HepG2 (cell line): Measurements from ENCODE around the gene STIM2. TPM values are rescaled to one million over a fixed set of nuclear protein-coding genes. Genes with fewer than 3 reads are reported as not detected.

Experiments used
- ATAC-seq: fragments of 200-7000 bp; cut with Tn5 transposase; 3 replicates; pipeline ENCODE4 v1.9.1; 2020; ENCODE audit warnings: mild to moderate bottlenecking, moderate library complexity
- BruUV-seq: library from RNA; stranded (reverse); fragments of 400-500 nt; replicated peaks from 2 replicates; lab custom pipeline; 2021; lab: Mats Ljungman, UMichigan
- CTCF ChIA-PET: fragments of 300-600 bp; formaldehyde crosslinking; extraction: SDS; loops from one replicate; lab custom pipeline; 2021; ENCODE audit warnings: low total read pairs, inconsistent platforms, low intra/inter-chr PET ratio; lab: Yijun Ruan, JAX
- POLR2A ChIA-PET: fragments of 350-600 bp; sonication (Branson Sonifier 250); formaldehyde crosslinking; loops from one replicate; lab custom pipeline; 2020; ENCODE audit warnings: antibody characterized with exemption, inconsistent platforms; lab: Yijun Ruan, JAX
- DNase-seq: peaks from one replicate; pipeline ENCODE4 v3.0.0-alpha.2; 2015; ENCODE audit warnings: low spot score
- FAIRE-seq: peaks from 3 replicates; lab custom pipeline; 2011; peaks lifted over from hg19 to GRCh38; lab: Jason Lieb, UNC
- H2AFZ ChIP-seq: one replicate; pipeline ENCODE4 v1.6.1; 2011; ENCODE audit warnings: low read length, inconsistent platforms
- H3K27ac ChIP-seq: fragments of 300-600 bp; 3 replicates; pipeline ENCODE4 v1.8.0; 2011; ENCODE audit warnings: mixed run types, mild to moderate bottlenecking, mixed read lengths, low read length, inconsistent platforms; ENCODE audit not compliant: insufficient read depth; ENCODE audit errors: extremely low read length
- H3K27me3 ChIP-seq, 2 experiments: fragments of 200-600 bp in 1 of 2; 2 replicates in 1 of 2; 3 replicates in 1 of 2; pipeline versions ENCODE4 v1.6.0 to v1.8.0; 2011; ENCODE audit warnings: low read length in 2 of 2, mild to moderate bottlenecking in 2 of 2, moderate library complexity in 2 of 2, inconsistent platforms in 1 of 2; ENCODE audit not compliant: insufficient read depth in 2 of 2, control insufficient read depth in 1 of 2
- H3K36me3 ChIP-seq, 2 experiments: fragments of 200-600 bp in 1 of 2; replicated peaks in 1 of 2; 2 replicates in 1 of 2; 3 replicates in 1 of 2; pipeline versions ENCODE4 v1.5.1 to v1.8.0; 2011; ENCODE audit warnings: low read length in 2 of 2, inconsistent platforms in 1 of 2; ENCODE audit not compliant: insufficient read depth in 2 of 2, control insufficient read depth in 1 of 2
- H3K4me1 ChIP-seq: 2 replicates; pipeline ENCODE4 v1.5.1; 2012; ENCODE audit warnings: low read length, inconsistent platforms; ENCODE audit not compliant: insufficient read depth
- H3K4me2 ChIP-seq: 2 replicates; pipeline ENCODE4 v1.6.0; 2011; ENCODE audit warnings: low read depth, low read length, inconsistent platforms
- H3K4me3 ChIP-seq, 3 experiments: fragments of 200-600 bp in 1 of 3; sonication (generic), shearing (Covaris generic) in 1 of 3; replicated peaks in 1 of 3; 2 replicates each; pipeline ENCODE4 v1.5.1; 2011 to 2016; ENCODE audit warnings: low read length in 3 of 3, inconsistent platforms in 2 of 3, low read depth in 2 of 3, mild to moderate bottlenecking in 2 of 3, control low read depth in 1 of 3, mixed read lengths in 1 of 3; ENCODE audit not compliant: insufficient read depth in 1 of 3
- H3K79me2 ChIP-seq: one replicate; pipeline ENCODE4 v1.6.1; 2011; ENCODE audit warnings: low read length, inconsistent platforms; ENCODE audit not compliant: insufficient read depth
- H3K9ac ChIP-seq: 2 replicates; pipeline ENCODE4 v1.6.0; 2011; ENCODE audit warnings: mild to moderate bottlenecking, low read depth, low read length, inconsistent platforms; ENCODE audit not compliant: insufficient read depth
- H3K9me3 ChIP-seq: 2 replicates; pipeline ENCODE4 v1.5.1; 2012; ENCODE audit warnings: mild to moderate bottlenecking, low read length
- H4K20me1 ChIP-seq: 2 replicates; pipeline ENCODE4 v1.6.0; 2011; ENCODE audit warnings: inconsistent platforms, mild to moderate bottlenecking, low read length, moderate library complexity; ENCODE audit not compliant: insufficient read depth
- ARID5B ChIP-seq: IDR thresholded peaks from 2 replicates; pipeline ENCODE4 v1.4.0; 2020; ENCODE audit warnings: mild to moderate bottlenecking, missing genetic modification reagents
- ATM ChIP-seq: fragments of 450-650 bp; IDR thresholded peaks from 2 replicates; pipeline ENCODE4 v1.7.1; 2017; ENCODE audit warnings: mild to moderate bottlenecking, borderline replicate concordance
- CEBPB ChIP-seq: IDR thresholded peaks from 2 replicates; pipeline ENCODE4 v1.6.1; 2011; ENCODE audit warnings: low read depth, low read length, improper control_type of control experiment, borderline replicate concordance
- KLF13 ChIP-seq: sonication (generic); formaldehyde crosslinking; IDR thresholded peaks from 2 replicates; pipeline ENCODE4 v1.4.0; 2020; ENCODE audit warnings: mild to moderate bottlenecking, missing genetic modification reagents
- NFAT5 ChIP-seq: sonication (generic); formaldehyde crosslinking; IDR thresholded peaks from 2 replicates; pipeline ENCODE4 v1.4.0; 2020; ENCODE audit warnings: missing genetic modification reagents
- NKX3-1 ChIP-seq: sonication (generic); formaldehyde crosslinking; IDR thresholded peaks from 2 replicates; pipeline ENCODE4 v1.5.0; 2020; ENCODE audit warnings: missing genetic modification reagents
- POGZ ChIP-seq: sonication (generic); formaldehyde crosslinking; IDR thresholded peaks from 2 replicates; pipeline ENCODE4 v1.4.0; 2020; ENCODE audit warnings: mild to moderate bottlenecking, missing genetic modification reagents
- SNAPC2 ChIP-seq: sonication (generic); formaldehyde crosslinking; IDR thresholded peaks from 2 replicates; pipeline ENCODE4 v1.8.1; 2022; ENCODE audit warnings: mild to moderate bottlenecking, missing genetic modification reagents
- TBP ChIP-seq: sonication (generic); formaldehyde crosslinking; IDR thresholded peaks from 2 replicates; pipeline ENCODE4 v1.5.0; 2020; ENCODE audit warnings: missing genetic modification reagents
- ZFP36 ChIP-seq: fragments of 150-350 bp; IDR thresholded peaks from 2 replicates; pipeline ENCODE4 v1.6.1; 2018; ENCODE audit warnings: borderline replicate concordance, low read length, low read depth; ENCODE audit not compliant: partially characterized antibody
- ZFP82 ChIP-seq: sonication (generic); formaldehyde crosslinking; IDR thresholded peaks from 2 replicates; pipeline ENCODE4 v1.5.1; 2020; ENCODE audit warnings: mild to moderate bottlenecking, missing genetic modification reagents, borderline replicate concordance
- WGBS: methylation state at CpG from one replicate; pipeline ENCODE4 v1.1.6; 2017; ENCODE audit warnings: low lambda C conversion rate; 5-methylcytosine and 5-hydroxymethylcytosine counted together
- in situ Hi-C: cut with HindIII; loops from 2 replicates; pipeline ENCODE4 v1.10.0; 2017; ENCODE audit warnings: low pct_unique_long_range_greater_than_20kb; ENCODE audit not compliant: extremely low pct_ligation_motif_present
- intact Hi-C: fragments of 100-400 bp; cut with micrococcal nuclease; formaldehyde crosslinking; loops from one replicate; pipeline ENCODE4 v1.10.0; 2022; ENCODE audit not compliant: unreplicated experiment
- polyA plus RNA-seq, 8 experiments: library from polyadenylated mRNA; depleted of rRNA in 3 of 8; stranded (reverse) in 7 of 8; unstranded in 1 of 8; fragments of >200 nt; fragmentation: Illumina TruSeq in 4 of 8; extraction: Trizol in 4 of 8; gene quantifications; 2 replicates each; pipeline versions ENCODE4 v1.2.1 to v1.2.3, GENCODE V29; 2011 to 2016; ENCODE audit warnings: low read depth in 4 of 8, missing spikeins in 1 of 8, mixed read lengths in 1 of 8; ENCODE audit not compliant: insufficient read depth in 1 of 8
- total RNA-seq, 5 experiments: library from RNA; depleted of rRNA; stranded (reverse); fragments of >200 nt; fragmentation: Illumina TruSeq; extraction: Trizol; gene quantifications; 2 replicates each; pipeline ENCODE4 v1.2.3, GENCODE V29; 2016; ENCODE audit warnings: low read depth in 1 of 5

STIM2 gene
- total and polyA plus RNA-seq, 2 of the 13 experiments (the other 11 are each of a cell fraction or from before 2014, with no cell fraction given), result 19.3 to 19.4 TPM

GRCh38 chr4:27018910-27019309 lies 158.3 kb downstream of the STIM2 start (continued):
- TF ChIP-seq SNAPC2 (CRISPR knock-in tag), result no peak
- TF ChIP-seq TBP (CRISPR knock-in tag), result no peak
- TF ChIP-seq ZFP36, result no peak
- no peak for TF ChIP-seq ATM
- no peak for TF ChIP-seq ARID5B (CRISPR knock-in tag)
- no peak for TF ChIP-seq POGZ (CRISPR knock-in tag)
- TF ChIP-seq KLF13 (CRISPR knock-in tag), result no peak
- TF ChIP-seq ZFP82, result no peak
- TF ChIP-seq, all 625 proteins: peak for 0

GRCh38 chr4:27019766-27020165 lies 159.1 kb downstream of the STIM2 start:
- ATAC-seq, result no peak
- intact Hi-C loops (loop anchor here (10.0 kb wide), 1 partner anchor 295 kb away; no protein-coding TSS in a partner anchor), in situ Hi-C loops (loop anchor here (10.0 to 25.0 kb wide), 2 partner anchors 232 to 545 kb away; no protein-coding TSS in a partner anchor)
- H3K4me2 ChIP-seq, result no peak overlapping the region
- no peak for FAIRE-seq
- H3K4me3 ChIP-seq, result no peak overlapping the region
- no peak overlapping the region for H3K9ac ChIP-seq
- no peaks in the 10 kb centered on the region for H3K4me1 ChIP-seq
- CTCF ChIA-PET, result no interaction called here
- H3K36me3 ChIP-seq, result peaks cover 0 to 3% of the 10 kb centered on the region in 2 experiments; a peak in 1 of 5 replicates
- POLR2A ChIA-PET, result no interaction called here
- no peaks in the 10 kb centered on the region for H3K9me3 ChIP-seq
- H3K27me3 ChIP-seq, result no peaks in the 10 kb centered on the region
- BruUV-seq, result no TSS peak
- H3K79me2 ChIP-seq, result no peaks in the 10 kb centered on the region
- no peak overlapping the region for H2AFZ ChIP-seq
- no peak for DNase-seq
- TF ChIP-seq NKX3-1 (CRISPR knock-in tag) (no peak), NFAT5 (CRISPR knock-in tag) (no peak), CEBPB (peak; percentile 59)
- TF ChIP-seq, all 625 proteins: peak for 1
- H4K20me1 ChIP-seq, result no peaks in the 10 kb centered on the region
- H3K27ac ChIP-seq, result no peak overlapping the region
- WGBS, result 94% methylated on average over 1 of the region's 1 CpG
